HK-2 (cell line): ENCODE measurements around the gene NOL4L.
A peak's percentile ranks its signal among the peaks of the same experiment; 100 is the strongest.
"Not testable (repeated sequence)": the region's sequence is repeated elsewhere in the genome, so short reads cannot be mapped to it uniquely, and the experiment has no call there.

Experiments
- DNase-seq: peaks from one replicate; pipeline ENCODE4 v3.0.0-alpha.2; 2018; ENCODE audit not compliant: unreplicated experiment

The NOL4L gene

DNA sequence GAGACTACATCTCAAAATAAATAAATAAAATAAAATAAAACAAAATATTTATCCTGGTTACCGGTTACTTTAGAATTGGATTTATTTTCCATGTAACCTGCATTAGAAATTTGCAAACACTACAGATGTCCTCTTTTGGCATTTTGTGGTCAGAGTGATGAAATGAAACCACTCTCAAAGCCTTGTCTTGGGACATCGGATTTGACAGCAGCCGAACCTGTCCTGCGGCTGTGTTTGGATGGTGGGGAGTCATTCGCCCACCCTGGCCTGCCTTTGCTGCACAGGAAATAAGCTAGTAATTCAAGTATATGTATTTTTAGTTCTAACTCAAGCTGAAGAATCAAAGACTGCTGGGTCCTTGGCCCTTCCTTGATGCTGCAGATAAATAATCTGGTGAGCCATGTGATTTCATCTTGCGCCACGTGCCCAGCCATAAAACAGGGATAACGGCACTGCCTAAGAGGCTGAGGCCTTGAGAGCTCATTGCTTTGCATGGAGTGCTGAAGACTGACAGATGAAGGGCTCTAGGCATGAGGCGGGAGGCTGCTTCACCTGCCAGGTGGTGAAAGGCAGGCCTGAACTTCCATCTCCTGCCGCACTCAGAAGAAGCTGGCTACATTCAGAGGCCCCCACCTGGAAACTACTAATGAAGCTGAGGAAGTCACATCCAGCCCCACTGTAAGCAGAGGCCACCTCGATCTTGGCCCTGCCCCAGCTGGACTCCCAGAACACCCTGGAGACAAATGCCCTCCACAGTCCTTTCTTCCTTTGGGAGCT is 76.9 kb downstream of the NOL4L start:
- no peak for DNase-seq

DNA sequence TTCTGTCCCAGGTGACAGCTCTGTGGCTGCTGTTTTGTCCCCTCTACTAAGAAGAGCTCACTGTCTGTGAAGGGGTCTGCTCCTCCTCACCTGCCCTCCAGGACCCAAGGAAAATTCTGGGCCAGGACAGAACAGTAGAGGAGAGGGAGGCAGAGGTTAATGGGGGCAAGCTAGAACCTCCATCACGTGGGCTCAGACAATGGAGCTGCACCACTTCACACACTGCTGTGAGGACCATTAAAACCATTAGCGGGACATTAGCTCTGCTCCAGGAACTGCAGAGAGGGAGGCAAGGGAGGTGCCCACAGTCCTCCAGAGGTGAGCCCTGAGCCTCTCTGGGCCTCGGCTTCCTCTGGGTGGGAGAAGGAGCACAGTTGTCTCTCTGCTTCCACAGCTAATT is 78.4 kb downstream of the NOL4L start:
- DNase-seq, result no peak

DNA sequence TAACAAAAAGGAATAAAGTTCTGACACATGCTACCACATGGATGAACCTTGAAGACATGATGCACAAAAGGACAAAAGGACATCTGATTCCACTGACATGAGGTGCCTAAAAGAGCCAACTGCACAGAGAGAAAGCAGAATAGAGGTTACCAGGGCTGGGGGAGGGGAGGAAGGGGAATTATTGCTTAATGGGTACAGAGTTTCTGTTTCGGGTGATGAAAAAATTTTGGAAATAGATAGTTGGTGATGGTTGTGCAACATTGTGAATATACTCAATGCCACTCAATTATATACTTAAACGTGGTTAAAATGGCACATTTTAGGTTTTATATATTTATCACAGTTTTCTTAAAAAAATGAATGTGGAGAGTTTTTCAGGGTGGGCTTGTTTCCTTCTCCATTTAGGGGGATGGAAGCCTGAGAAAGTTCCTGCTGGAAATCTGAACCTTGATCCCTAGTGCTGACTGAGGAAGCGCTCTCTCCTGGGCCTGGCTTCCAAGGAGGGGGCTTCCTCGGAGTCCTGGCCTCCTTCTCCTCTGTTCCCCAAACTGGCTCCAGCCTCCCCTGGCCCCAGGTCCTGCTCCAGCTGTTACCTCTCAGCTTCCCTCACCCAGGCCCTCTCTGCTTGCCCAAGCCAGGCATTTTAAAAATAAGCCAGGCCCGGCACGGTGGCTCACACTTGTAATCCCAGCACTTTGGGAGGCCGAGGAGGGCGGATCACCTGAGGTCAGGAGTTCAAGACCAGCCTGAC is 79.2 kb downstream of the NOL4L start:
- no peak for DNase-seq

DNA sequence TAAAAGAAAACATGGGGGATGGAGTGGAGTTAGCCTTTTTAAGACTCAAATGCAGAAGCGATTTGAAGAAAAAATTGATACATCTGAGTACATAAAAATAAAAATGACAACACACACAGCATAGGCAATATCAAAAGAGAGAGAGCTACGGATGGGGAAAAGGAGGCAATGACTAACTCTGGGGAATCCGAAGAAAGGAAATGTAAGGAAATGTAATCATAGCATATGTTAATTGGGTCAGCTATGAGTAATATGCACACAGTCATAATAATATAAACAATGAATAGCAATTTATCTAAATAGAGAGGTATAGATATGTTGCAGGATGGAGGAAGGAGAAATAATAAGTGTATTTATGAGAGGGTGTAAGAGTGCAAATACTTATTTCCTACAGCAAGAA is 83.4 kb downstream of the NOL4L start:
- DNase-seq, result no peak

DNA sequence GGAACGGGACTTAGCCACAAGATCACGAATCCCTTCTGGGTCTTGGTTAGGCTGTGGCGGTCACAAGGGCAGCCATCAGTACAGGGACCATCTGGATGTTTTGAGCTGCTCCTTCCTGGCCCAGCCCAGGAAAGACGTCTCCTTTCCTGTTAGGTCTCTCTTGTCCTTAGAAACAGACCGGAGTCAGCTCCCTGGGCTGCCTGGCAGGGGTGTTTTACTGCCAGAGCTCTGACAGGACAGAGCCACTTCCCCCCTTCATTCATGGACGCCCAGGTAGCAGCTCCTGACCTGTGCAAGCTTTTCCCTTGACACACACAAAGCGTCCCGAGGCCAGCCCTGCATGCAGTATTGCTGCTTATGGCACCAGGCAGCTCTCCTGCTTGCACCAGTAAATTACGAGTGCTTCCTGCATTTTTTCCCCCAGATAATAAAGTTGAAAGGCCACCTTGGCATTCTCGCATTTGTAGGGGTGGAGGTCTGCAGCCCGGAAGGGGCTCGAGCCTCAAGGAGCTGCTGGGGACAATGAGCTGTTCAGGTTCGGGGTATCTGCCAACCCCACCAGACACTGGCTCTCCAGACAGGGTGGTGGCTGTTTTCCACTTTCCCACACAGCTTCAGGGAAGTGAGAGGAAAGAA is 87.4 kb downstream of the NOL4L start:
- no peak for DNase-seq

DNA sequence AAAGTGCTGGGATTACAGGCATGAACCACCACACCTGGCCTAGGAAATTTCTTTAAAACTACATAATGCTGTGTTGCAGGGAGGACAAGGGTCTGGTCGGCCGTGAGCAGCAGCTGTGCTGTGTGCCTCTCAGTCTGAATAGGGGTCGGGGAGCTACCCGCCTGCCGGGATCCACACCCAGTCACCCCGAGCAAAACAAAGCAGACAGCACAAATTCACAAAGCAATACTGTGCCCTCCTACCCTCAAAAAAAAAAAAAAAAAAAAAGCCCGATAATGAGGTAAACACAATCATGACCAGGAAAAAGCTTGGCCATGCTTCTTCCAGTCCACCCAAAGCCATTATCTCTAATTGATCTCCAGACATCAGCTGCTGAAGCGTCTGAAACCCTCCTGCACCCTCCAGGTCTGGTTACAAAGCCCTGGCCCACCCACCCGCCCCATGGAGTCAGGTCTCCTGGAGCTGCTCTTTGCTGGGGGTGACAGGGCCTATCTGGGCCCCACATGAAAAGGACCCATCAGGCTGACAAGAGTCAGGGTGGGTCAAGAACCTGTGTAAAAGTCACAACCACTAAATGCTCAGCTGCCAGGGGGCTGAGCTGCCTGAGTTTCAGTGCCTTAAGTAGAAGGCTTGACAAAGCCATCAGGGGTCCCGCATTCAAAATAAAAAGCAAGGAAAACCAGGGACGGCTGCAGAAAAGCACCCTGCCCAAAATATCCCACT is 88.2 kb downstream of the NOL4L start:
- no peak for DNase-seq

DNA sequence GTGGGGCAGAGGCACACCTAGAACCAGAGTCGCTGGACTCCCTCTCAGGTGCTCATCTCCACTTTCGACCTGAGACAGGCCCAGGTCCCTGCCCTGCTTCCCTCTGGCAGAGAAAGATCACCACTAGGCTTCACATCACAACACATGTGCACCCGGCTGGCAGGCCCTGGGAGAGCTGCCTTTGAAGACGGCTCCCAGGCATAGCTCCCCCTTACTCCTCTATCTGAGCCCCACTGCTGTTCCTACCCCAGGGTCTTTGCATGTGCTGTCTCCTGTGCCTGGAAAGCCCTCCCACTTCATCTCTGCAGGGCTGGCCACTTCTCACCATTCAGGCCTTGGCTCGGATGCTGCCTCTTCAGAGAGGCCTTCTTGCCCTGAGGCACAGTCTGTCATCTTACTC is 89.2 kb downstream of the NOL4L start:
- DNase-seq, result no peak

DNA sequence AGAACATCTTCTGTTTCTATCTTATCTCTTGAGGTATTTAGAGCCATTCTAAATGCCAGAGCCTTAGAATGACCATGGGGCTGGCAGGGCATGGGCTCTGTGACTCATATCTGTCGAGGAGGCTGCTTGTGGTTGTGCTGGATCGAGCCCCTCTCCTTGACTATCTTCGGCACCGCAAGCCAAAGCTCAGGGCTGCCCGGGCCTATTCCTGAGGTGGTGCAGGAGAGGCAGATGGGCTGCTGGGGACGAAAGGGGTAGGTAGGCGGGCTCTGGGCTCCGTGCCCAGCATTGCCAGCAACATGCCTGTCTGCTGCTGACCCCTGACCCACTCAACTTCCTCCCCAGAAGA is 89.9 kb downstream of the NOL4L start:
- no peak for DNase-seq

DNA sequence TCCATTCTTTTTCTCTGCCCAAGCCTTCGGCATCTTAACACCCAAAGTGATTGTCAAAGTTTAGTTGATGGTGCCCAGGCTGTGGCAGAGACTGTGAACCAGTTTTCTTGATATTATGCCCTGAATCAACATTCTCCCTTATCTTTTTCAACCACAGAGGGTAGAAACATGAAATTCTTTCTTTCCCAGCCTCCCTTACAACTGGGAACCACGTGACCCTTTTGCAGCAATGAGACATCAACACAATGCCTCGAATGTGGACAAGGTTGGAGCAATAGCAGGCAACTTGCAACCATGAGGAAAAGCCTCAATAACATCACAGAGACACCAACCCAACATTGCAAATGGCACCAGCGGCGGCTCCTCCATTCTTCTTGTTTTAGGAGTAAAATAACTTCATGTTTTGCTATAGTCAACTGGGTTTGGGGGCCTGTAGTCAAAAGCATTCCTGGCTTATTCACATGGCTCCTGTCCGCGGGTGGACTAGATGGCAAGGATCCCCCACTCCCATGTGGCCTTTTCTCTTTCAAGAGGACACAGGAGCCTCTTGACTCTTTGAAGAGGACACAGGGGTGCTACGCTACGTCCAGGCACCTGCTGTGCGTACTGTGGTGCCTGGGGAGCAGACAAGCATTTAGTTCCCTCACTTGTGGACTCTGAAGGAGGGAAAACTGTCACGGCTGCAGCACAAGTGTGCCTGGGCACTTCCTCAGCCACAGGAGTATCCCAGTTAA is 90.5 kb downstream of the NOL4L start:
- DNase-seq, result no peak

DNA sequence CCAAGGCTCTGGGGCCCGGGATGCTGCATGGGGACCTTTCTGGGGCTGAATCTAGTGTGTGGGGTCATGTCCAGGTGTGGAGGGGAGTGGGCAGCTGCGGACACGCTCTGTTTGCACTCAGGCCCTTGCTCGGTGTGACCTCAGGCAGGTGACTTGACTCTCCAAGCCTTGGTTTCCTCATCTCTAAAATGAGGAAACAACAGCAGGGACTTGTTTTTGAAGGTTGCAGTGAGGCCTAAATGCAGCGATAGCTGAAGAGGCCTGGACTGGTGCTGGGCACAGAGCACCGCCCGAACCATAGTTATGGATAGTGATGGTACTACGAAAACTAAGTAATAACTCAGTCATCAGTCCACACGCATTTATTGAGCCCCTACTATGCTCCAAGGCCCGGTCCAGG is 91.8 kb downstream of the NOL4L start:
- no peak for DNase-seq

DNA sequence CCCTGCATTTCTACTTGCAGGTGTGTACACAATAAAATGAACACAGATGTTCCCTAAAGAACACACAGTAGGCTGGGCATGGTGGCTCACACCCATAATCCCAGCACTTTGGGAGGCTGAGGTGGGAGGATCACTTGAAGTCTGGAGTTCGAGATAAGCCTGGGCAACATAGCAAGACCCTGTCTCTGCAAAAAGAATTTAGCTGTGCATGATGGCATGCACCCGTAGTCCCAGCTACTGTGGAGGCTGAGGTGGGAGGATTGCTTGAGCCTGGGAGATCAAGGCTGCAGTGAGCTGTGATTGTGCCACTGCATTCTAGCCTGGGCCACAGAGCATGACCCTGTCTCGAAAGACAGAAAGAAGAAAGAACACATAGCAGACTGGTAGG is 93.4 kb downstream of the NOL4L start:
- not testable (repeated sequence) for DNase-seq

DNA sequence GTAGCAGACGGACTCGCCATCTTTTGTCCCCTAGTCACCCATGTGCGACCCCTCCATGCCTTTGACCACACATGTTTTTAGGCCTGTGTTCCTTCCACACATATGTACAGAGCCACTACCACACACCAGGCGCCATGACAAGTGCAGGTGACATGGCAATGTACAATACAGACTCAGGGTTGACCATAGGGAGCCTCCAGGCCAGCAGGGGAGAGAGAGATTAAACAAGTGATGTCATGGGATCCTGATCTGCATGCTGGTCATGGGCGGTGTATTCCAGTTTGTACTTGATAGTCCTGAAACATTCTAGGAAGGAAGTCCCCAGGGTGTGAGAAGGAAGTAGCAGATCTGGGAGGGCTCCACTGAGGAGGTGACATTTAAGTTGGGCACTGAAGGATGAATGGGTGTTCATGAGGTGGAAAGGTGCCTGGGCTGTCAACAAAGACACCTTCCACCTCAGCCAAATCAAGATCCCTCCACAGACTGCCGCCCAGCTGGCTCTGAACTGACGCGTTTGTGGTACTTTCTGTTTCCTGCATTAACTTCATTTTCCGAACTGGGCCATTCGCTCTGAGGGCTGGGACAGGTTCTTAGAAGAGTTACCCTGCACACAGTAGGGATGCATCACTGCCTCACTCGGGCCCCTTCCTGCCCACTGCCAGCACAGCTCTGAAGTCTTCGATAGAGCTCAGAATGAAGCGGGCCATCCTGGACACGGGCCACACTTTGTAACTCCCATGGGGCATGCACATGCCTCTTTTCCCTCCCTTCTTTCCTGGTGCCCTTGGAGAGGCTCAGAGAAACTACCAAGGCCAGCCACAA is 94.0 kb downstream of the NOL4L start:
- no peak for DNase-seq

DNA sequence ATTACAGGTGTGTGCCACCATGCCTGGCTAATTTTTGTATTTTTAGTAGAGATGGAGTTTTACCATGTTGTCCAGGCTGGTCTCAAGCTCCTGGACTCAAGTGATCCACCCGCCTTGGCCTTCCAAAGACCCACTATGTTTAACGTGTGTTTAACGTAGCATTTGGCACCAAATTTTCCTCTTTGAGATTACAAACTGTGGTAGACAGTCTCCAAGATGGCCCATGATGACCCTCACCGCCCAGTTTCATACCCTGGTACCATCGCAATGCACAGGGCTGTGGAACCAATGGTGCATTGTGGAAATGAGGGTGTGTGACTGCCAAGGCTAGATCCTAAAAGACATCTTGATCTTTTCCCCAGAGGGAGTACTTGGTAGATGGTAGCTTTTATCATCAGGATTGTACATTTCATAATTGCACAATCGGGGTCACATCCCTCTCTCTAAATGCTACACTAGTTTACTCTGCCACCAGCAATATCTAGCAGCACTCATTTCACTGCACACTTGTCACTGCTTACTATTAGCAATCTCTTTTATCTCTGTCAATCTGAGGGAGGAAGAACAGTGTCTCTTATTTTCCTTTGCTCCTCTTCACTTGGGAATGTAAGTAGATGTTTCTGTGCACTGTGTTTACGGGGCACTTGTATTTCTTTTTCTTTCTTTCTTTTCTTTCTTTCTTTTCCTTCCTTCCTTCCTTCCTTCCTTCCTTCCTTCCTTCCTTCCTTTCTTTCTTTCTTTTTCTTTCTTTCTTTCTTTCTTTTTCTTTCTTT is 96.9 kb downstream of the NOL4L start:
- no peak for DNase-seq

DNA sequence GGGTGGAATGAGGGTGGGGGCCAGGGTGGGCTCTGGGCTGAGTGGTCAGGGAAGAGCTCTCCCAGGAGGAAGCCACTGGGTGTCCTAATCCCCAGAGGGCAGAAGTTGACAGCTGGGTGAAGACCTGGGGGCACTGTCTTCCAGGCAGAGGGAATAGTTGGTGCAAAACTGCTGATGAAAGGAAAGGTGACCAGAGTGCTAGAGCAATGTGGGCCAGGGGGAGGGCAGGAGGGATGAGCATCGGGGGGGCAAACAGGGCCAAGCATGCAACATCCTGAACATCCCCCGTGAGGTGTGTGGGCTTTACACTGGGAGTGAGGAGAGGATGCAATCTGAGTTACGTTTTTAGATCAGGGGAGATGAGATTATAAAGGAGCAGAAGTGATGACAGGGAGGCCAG is 97.8 kb downstream of the NOL4L start:
- DNase-seq, result no peak

DNA sequence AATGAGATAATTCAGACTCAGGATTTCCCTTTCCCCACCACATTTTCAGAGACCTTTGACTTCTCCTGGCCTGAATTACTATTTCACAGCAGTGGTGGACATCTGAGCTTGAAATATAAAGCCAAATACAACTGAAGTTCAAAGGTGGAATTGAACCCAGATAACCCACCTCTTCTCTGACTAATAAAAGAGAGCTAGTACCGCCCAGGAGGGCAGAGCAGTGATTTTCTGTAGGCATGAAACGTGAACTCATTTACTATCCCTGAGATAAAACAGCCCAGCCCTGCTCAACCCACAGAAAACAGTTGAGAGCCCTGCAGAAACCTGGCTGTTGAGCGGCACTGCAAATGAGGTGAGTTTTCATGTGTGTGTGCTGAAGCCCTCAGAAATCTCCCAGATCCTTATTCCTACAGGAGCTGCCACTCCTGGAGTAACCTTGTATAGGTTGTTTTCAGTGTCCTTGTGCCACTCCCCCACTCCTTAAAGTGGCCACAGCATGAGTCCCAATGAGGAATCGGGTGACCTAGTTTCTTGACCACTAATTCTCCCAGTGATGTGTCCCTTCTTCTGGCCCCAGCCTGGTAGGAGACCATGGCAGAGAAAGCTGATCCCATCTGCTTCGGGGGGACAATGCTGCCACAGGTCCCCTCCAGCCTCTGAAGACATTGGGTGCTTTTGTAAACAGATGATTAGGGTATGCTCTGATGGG is 99.2 kb downstream of the NOL4L start:
- no peak for DNase-seq

DNA sequence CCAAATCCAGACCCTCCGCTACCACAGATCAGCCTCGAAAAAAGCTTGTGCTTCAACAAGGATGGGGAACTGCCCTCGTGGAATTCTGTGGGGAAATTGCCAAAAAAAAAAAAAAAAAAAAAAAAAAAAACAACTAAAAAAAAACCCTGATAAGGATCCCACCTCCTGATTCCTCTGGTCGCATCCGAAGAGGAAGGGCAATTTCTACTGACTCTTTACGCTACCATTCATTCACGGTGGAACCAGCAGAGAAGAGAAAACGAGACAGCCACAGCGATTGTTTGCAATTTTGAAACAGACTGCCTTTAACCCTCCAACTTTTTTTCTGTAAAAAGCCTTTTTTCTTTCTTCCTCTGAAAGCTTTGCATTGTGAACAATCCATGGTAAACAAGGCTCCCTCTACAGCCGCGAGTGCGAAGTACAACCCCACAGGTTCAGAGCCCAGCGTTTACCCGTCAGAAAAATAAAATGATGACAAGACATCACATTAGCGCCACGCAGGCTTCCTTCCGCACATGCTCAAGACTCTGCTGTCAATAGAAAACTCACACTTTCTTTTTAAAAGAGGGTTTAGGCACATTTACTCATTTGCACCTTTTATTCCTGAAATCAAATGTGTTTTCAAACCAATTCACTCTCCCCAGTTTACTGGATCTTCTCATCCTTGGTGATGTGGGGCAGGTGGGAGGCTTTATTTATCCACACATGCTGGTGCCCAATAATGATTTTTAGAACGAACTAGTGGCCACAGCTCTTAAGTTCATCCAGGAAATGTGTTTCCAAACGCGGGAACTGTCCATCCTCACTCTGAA is 100.0 kb downstream of the NOL4L start:
- peak; percentile 74 for DNase-seq

DNA sequence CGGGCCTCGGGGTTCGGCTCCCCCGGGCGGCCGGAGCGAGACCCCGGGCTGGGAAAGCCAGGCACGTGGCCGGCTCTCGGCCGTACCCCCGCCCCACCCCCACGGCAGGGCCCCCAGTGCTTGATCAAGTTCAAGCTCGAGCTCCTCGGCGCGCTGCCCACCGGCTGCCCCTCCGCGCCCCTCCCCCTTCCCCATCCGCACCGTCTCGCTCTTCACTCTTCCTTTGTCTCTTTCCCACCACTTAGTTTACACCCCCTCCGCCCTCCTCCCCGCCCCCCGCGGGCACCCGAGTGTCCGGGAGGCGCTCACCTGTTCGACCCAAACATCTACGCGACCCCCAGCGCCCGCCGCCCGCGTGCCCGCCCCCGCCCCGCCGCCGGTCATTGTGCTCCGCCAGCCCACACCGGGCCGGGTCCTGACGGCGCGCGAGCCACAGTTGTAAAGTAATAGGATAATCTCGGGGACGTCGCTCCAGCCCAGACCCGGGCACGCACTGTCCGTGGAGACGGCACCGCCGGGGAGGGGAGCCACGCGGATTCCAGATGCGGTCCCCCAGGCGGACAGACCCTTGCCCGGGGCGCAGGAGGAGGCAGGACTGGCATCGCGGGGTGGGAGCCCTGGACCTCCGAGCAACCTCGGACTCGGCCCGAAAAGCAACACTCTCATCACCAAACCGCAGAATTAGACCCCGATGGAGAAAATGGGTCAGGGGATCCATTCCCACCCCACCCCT is 100.7 kb downstream of the NOL4L start:
- DNase-seq, result peak; percentile 71
